HG03159 (cell line): ENCODE results near the gene LIN28B.

ENCODE experiments used
- ATAC-seq: cut with Tn5 transposase; IDR thresholded peaks from one replicate; pipeline ENCODE4 v1.9.1; 2021; ENCODE audit warnings: mild to moderate bottlenecking, moderate library complexity; ENCODE audit not compliant: unreplicated experiment

The LIN28B gene

GRCh38 chr6:105107207-105107606 lies 150.3 kb downstream of the LIN28B start:
- ATAC-seq, result no peak

- ATAC-seq, result no peak
These were observed 151.8 kb downstream of the LIN28B start for GRCh38 chr6:105108631-105109262.

GRCh38 chr6:105109955-105110895 lies 153.3 kb downstream of the LIN28B start:
- peak; percentile 46 for ATAC-seq

GRCh38 chr6:105111105-105111504 lies 154.2 kb downstream of the LIN28B start:
- ATAC-seq, result no peak

- ATAC-seq, result no peak
These were observed 155.0 kb downstream of the LIN28B start for GRCh38 chr6:105111871-105112270.

- no peak for ATAC-seq
These were observed 155.7 kb downstream of the LIN28B start for GRCh38 chr6:105112577-105112976.

GRCh38 chr6:105113422-105113821 lies 156.5 kb downstream of the LIN28B start:
- no peak for ATAC-seq

- no peak for ATAC-seq
These were observed 159.2 kb downstream of the LIN28B start for GRCh38 chr6:105116150-105116549.

- no peak for ATAC-seq
These were observed 163.7 kb downstream of the LIN28B start for GRCh38 chr6:105120570-105120969.

GRCh38 chr6:105121981-105122380 lies 165.1 kb downstream of the LIN28B start:
- ATAC-seq, result no peak

GRCh38 chr6:105122717-105123116 lies 165.8 kb downstream of the LIN28B start:
- ATAC-seq, result no peak
